Loucy (cell line): Measurements from ENCODE around the gene GRHPR.

ENCODE experiments used
- H2AFZ ChIP-seq: fragments of 200-600 bp; sonication (generic); 2 replicates; pipeline ENCODE4 v1.6.0; 2016; ENCODE audit warnings: antibody characterized with exemption, mild to moderate bottlenecking, low read length, moderate library complexity
- H3F3A ChIP-seq: fragments of 200-600 bp; 2 replicates; pipeline ENCODE4 v1.6.0; 2016; ENCODE audit warnings: antibody characterized with exemption, low read depth, mild to moderate bottlenecking
- H3K27me3 ChIP-seq: fragments of 200-600 bp; sonication (generic); 2 replicates; pipeline ENCODE4 v1.6.1; 2014; ENCODE audit warnings: low read length, mild to moderate bottlenecking; ENCODE audit not compliant: insufficient read depth, poor library complexity, severe bottlenecking
- H3K36me3 ChIP-seq: fragments of 200-600 bp; sonication (generic); 2 replicates; pipeline ENCODE4 v1.6.1; 2016; ENCODE audit warnings: low read length; ENCODE audit not compliant: insufficient read depth
- H3K4me1 ChIP-seq: fragments of 200-600 bp; sonication (generic); 2 replicates; pipeline ENCODE4 v1.5.1; 2014; ENCODE audit warnings: low read length, mild to moderate bottlenecking; ENCODE audit not compliant: insufficient read depth, poor library complexity, severe bottlenecking
- H3K4me2 ChIP-seq: fragments of 200-600 bp; sonication (generic); 2 replicates; pipeline ENCODE4 v1.6.0; 2014; ENCODE audit warnings: antibody characterized with exemption, low read length, low read depth, mild to moderate bottlenecking; ENCODE audit not compliant: poor library complexity, severe bottlenecking
- H3K4me3 ChIP-seq: fragments of 200-600 bp; sonication (generic); 2 replicates; pipeline ENCODE4 v1.5.1; 2014; ENCODE audit warnings: low read length, mild to moderate bottlenecking, mixed read lengths; ENCODE audit not compliant: poor library complexity, severe bottlenecking
- H3K79me2 ChIP-seq: fragments of 200-600 bp; sonication (generic); 2 replicates; pipeline ENCODE4 v1.6.1; 2014; ENCODE audit warnings: low read length; ENCODE audit not compliant: insufficient read depth
- H3K9ac ChIP-seq: fragments of 200-600 bp; sonication (generic); 2 replicates; pipeline ENCODE4 v1.6.0; 2014; ENCODE audit warnings: mild to moderate bottlenecking, low read depth, low read length, moderate library complexity; ENCODE audit not compliant: poor library complexity, severe bottlenecking
- H3K9me2 ChIP-seq: fragments of 200-600 bp; sonication (generic); replicated peaks from 2 replicates; pipeline ENCODE4 v1.6.1; 2016; ENCODE audit warnings: low read depth, low read length, mixed read lengths
- H3K9me3 ChIP-seq: fragments of 200-600 bp; sonication (generic); 2 replicates; pipeline ENCODE4 v1.6.1; 2014; ENCODE audit warnings: mild to moderate bottlenecking, antibody characterized with exemption, low read length, low read depth; ENCODE audit not compliant: insufficient read depth
- H4K20me1 ChIP-seq: fragments of 200-600 bp; sonication (generic); 2 replicates; pipeline ENCODE4 v1.6.0; 2014; ENCODE audit warnings: antibody characterized with exemption, low read length, mild to moderate bottlenecking; ENCODE audit not compliant: insufficient read depth, poor library complexity, severe bottlenecking
- CTCF ChIP-seq: fragments of 200-600 bp; sonication (generic); conservative IDR thresholded peaks from 2 replicates; pipeline ENCODE4 v1.5.1; 2014; ENCODE audit warnings: mild to moderate bottlenecking, antibody characterized with exemption, low read length
- EZH2phosphoT487 ChIP-seq: fragments of 200-600 bp; IDR thresholded peaks from 2 replicates; pipeline ENCODE4 v1.6.1; 2018; ENCODE audit warnings: antibody characterized with exemption, mild to moderate bottlenecking, moderate library complexity, borderline replicate concordance

GRHPR gene

GRCh38 chr9:37383876-37384746 is 38.4 kb upstream of the GRHPR start:
- Histone ChIP-seq H3K4me2 (no peak overlapping the region), H3K9me3 (no peaks in the 10 kb centered on the region), H3K9ac (no peak overlapping the region), H2AFZ (no peak overlapping the region), H4K20me1 (no peaks in the 10 kb centered on the region), H3K79me2 (no peaks in the 10 kb centered on the region), H3F3A (no peaks in the 10 kb centered on the region), H3K36me3 (no peaks in the 10 kb centered on the region), H3K4me3 (no peak overlapping the region), H3K9me2 (no peaks in the 10 kb centered on the region), H3K27me3 (no peaks in the 10 kb centered on the region), H3K4me1 (no peaks in the 10 kb centered on the region)
- TF ChIP-seq EZH2phosphoT487: no peak

GRCh38 chr9:37385286-37385685 is 37.2 kb upstream of the GRHPR start:
- no peak overlapping the region for H2AFZ ChIP-seq
- no peaks in the 10 kb centered on the region for H3K27me3 ChIP-seq
- H3K36me3 ChIP-seq: no peaks in the 10 kb centered on the region
- H3F3A ChIP-seq: no peaks in the 10 kb centered on the region
- no peaks in the 10 kb centered on the region for H3K4me1 ChIP-seq
- H4K20me1 ChIP-seq: no peaks in the 10 kb centered on the region
- no peak overlapping the region for H3K4me2 ChIP-seq
- H3K9me2 ChIP-seq: no peaks in the 10 kb centered on the region
- TF ChIP-seq CTCF (no peak), EZH2phosphoT487 (no peak)
- no peak overlapping the region for H3K4me3 ChIP-seq
- H3K9me3 ChIP-seq: no peaks in the 10 kb centered on the region
- H3K79me2 ChIP-seq: no peaks in the 10 kb centered on the region
- no peak overlapping the region for H3K9ac ChIP-seq

GRCh38 chr9:37386988-37387387 is 35.5 kb upstream of the GRHPR start:
- H3F3A ChIP-seq: no peaks in the 10 kb centered on the region
- H3K27me3 ChIP-seq: no peaks in the 10 kb centered on the region
- no peaks in the 10 kb centered on the region for H3K79me2 ChIP-seq
- no peak overlapping the region for H3K4me2 ChIP-seq
- no peak overlapping the region for H3K4me3 ChIP-seq
- no peak overlapping the region for H2AFZ ChIP-seq
- no peaks in the 10 kb centered on the region for H3K9me3 ChIP-seq
- no peaks in the 10 kb centered on the region for H3K36me3 ChIP-seq
- no peaks in the 10 kb centered on the region for H3K9me2 ChIP-seq
- no peak overlapping the region for H3K9ac ChIP-seq
- H3K4me1 ChIP-seq: no peaks in the 10 kb centered on the region
- TF ChIP-seq EZH2phosphoT487 (no peak), CTCF (no peak)
- no peaks in the 10 kb centered on the region for H4K20me1 ChIP-seq

- peak; percentile 59 for TF ChIP-seq CTCF
- TF ChIP-seq EZH2phosphoT487: no peak
- Histone ChIP-seq H3K36me3 (no peaks in the 10 kb centered on the region), H3K27me3 (no peaks in the 10 kb centered on the region), H3K79me2 (no peaks in the 10 kb centered on the region), H3K9ac (no peak overlapping the region), H3F3A (no peaks in the 10 kb centered on the region), H2AFZ (no peak overlapping the region), H3K4me1 (no peaks in the 10 kb centered on the region), H3K9me3 (no peaks in the 10 kb centered on the region), H3K9me2 (no peaks in the 10 kb centered on the region), H3K4me3 (no peak overlapping the region), H4K20me1 (no peaks in the 10 kb centered on the region), H3K4me2 (no peak overlapping the region)
Observed at GRCh38 chr9:37390759-37391158, 31.7 kb upstream of the GRHPR start.
